ENCODE data around the gene FGF9. TPM values are rescaled to one million over a fixed set of nuclear protein-coding genes. Genes with fewer than 3 reads are reported as not detected.

Gene FGF9
- total and polyA plus RNA-seq, 10 of the 15 experiments (the other 5 are each of a cell fraction or from before 2014, with no cell fraction given): 0.05 to 1.5 (median 0.83) TPM

- TF ChIP-seq GATAD2B (conservative IDR thresholded peaks at IDR 0.05; ENCODE audit: low read depth): peak; percentile 55; the same call in 1 of the 2 replicates
- peak; percentile 59 for TF ChIP-seq NRF1 (conservative IDR thresholded peaks at IDR 0.05; ENCODE audit: low read depth, low read length)
- TF ChIP-seq LARP7 (IDR thresholded peaks at IDR 0.05): peak; percentile 78
- peak; percentile 74; the same call in 1 of the 2 replicates for TF ChIP-seq RELB (IDR thresholded peaks at IDR 0.05; ENCODE audit: low read depth)
- peak; percentile 47; the same call in 1 of the 2 replicates for TF ChIP-seq TAF1 (IDR thresholded peaks at IDR 0.05; ENCODE audit: borderline replicate concordance, low read depth, low read length)
- peak; percentile 73; the same call in 1 of the 2 replicates for TF ChIP-seq RB1 (IDR thresholded peaks at IDR 0.05; ENCODE audit: borderline replicate concordance)
- TF ChIP-seq ZNF207 (IDR thresholded peaks at IDR 0.05; ENCODE audit: borderline replicate concordance): 0 out of 2 replicates have a peak, but pooled peaks have one; percentile 50
- peak; percentile 72 for TF ChIP-seq RUNX3 (IDR thresholded peaks at IDR 0.05; ENCODE audit: low read length)
- no peak for TF ChIP-seq NFIC (IDR thresholded peaks at IDR 0.05; ENCODE audit: low read depth, low read length)
- TF ChIP-seq MYC (IDR thresholded peaks at IDR 0.05; ENCODE audit: insufficient read depth, insufficient read length, insufficient replicate concordance, low read length, severe bottlenecking): peak; percentile 39
- TF ChIP-seq SMARCA5 (IDR thresholded peaks at IDR 0.05): peak; percentile 69; the same call in 1 of the 2 replicates
- 0 out of 2 replicates have a peak, but pooled peaks have one; percentile 73 for TF ChIP-seq HDAC2 (IDR thresholded peaks at IDR 0.05)
- peak; percentile 46; the same call in 1 of the 2 replicates for TF ChIP-seq MAX (IDR thresholded peaks at IDR 0.05; ENCODE audit: low read depth, low read length)
- TF ChIP-seq NFXL1 (IDR thresholded peaks at IDR 0.05; ENCODE audit: borderline replicate concordance): 0 out of 2 replicates have a peak, but pooled peaks have one; percentile 48
- no peak for TF ChIP-seq NFYA (IDR thresholded peaks at IDR 0.05; ENCODE audit: borderline replicate concordance, low read depth, low read length)
- no peak for TF ChIP-seq RAD51 (IDR thresholded peaks at IDR 0.05)
- TF ChIP-seq BACH1 (IDR thresholded peaks at IDR 0.05; ENCODE audit: borderline replicate concordance): peak; percentile 66; the same call in 1 of the 2 replicates
Measured at GRCh38 chr13:21670883-21671619, at the start of gene FGF9 (continued).

Measured in GM12878 (cell line).